Hepatocyte (in vitro differentiated cells): ENCODE measurements around the gene KLHL24. TPM values are rescaled to one million over a fixed set of nuclear protein-coding genes. Genes with fewer than 3 reads are reported as not detected.
A peak's percentile ranks its signal among the peaks of the same experiment; 100 is the strongest.

ENCODE experiments used
- DNase-seq: peaks from one replicate; pipeline ENCODE4 v3.0.0-alpha.2; 2016; ENCODE audit warnings: low spot score
- H2AFZ ChIP-seq: fragments of 200-600 bp; sonication (generic); 2 replicates; pipeline ENCODE4 v1.6.0; 2016; ENCODE audit warnings: antibody characterized with exemption, mild to moderate bottlenecking
- H3K27ac ChIP-seq: fragments of 200-600 bp; sonication (generic); 2 replicates; pipeline ENCODE4 v1.5.1; 2016; ENCODE audit warnings: mild to moderate bottlenecking
- H3K27me3 ChIP-seq: fragments of 200-600 bp; sonication (generic); 2 replicates; pipeline ENCODE4 v1.6.1; 2016
- H3K36me3 ChIP-seq: fragments of 200-600 bp; sonication (generic); replicated peaks from 2 replicates; pipeline ENCODE4 v1.5.1; 2016; ENCODE audit warnings: low read depth; ENCODE audit not compliant: insufficient read depth
- H3K4me1 ChIP-seq: fragments of 200-600 bp; sonication (generic); 2 replicates; pipeline ENCODE4 v1.5.1; 2016; ENCODE audit warnings: mild to moderate bottlenecking, moderate library complexity; ENCODE audit not compliant: insufficient read depth
- H3K4me2 ChIP-seq: fragments of 200-600 bp; sonication (generic); 2 replicates; pipeline ENCODE4 v1.6.0; 2016
- H3K4me3 ChIP-seq: fragments of 200-600 bp; sonication (generic); 2 replicates; pipeline ENCODE4 v1.5.1; 2016; ENCODE audit warnings: mild to moderate bottlenecking
- H3K79me2 ChIP-seq: fragments of 200-600 bp; sonication (generic); 2 replicates; pipeline ENCODE4 v1.6.0; 2017; ENCODE audit warnings: mild to moderate bottlenecking
- H3K9me2 ChIP-seq: fragments of 200-600 bp; sonication (generic); replicated peaks from 2 replicates; pipeline ENCODE4 v1.6.0; 2017; ENCODE audit warnings: mild to moderate bottlenecking; ENCODE audit not compliant: insufficient read depth
- H3K9me3 ChIP-seq: fragments of 200-600 bp; sonication (generic); 2 replicates; pipeline ENCODE4 v1.5.1; 2016; ENCODE audit warnings: low read depth, mild to moderate bottlenecking
- H4K20me1 ChIP-seq: fragments of 200-600 bp; sonication (generic); 2 replicates; pipeline ENCODE4 v1.6.0; 2016; ENCODE audit warnings: mild to moderate bottlenecking; ENCODE audit not compliant: insufficient read depth, poor library complexity, severe bottlenecking
- EZH2 ChIP-seq: fragments of 200-600 bp; sonication (generic); IDR thresholded peaks from 2 replicates; pipeline ENCODE4 v1.6.1; 2016; ENCODE audit warnings: antibody characterized with exemption, mild to moderate bottlenecking, borderline replicate concordance
- EZH2phosphoT487 ChIP-seq: fragments of 200-600 bp; sonication (generic); IDR thresholded peaks from one replicate; pipeline ENCODE4 v1.6.1; 2018; ENCODE audit warnings: antibody characterized with exemption, mild to moderate bottlenecking, low read depth, moderate library complexity; ENCODE audit not compliant: unreplicated experiment, severe bottlenecking
- WGBS: methylation state at CpG from one replicate; pipeline ENCODE4 v1.1.6; 2016; ENCODE audit warnings: low lambda C conversion rate; ENCODE audit errors: missing lambda C conversion rate; 5-methylcytosine and 5-hydroxymethylcytosine counted together
- polyA plus RNA-seq: library from polyadenylated mRNA; unstranded; fragments of >200 nt; fragmentation: Nextera tagmentation; extraction: Ambion mirVana; gene quantifications from 2 replicates; pipeline ENCODE4 v1.2.1, GENCODE V29; 2016
- total RNA-seq: library from RNA; depleted of rRNA; stranded (reverse); fragments of >200 nt; gene quantifications from 2 replicates; pipeline ENCODE4 v1.2.3, GENCODE V29; 2014
- TF ChIP-seq, protein P1 (sequence below): fragments of 200-600 bp; sonication (generic); IDR thresholded peaks from 2 replicates; pipeline ENCODE4 v1.5.1; 2016; ENCODE audit warnings: antibody characterized with exemption, mild to moderate bottlenecking; ENCODE audit not compliant: poor library complexity

The KLHL24 gene
- total and polyA plus RNA-seq, 2 experiments from 2014 or later, result 29.6 to 107 TPM

DNA sequence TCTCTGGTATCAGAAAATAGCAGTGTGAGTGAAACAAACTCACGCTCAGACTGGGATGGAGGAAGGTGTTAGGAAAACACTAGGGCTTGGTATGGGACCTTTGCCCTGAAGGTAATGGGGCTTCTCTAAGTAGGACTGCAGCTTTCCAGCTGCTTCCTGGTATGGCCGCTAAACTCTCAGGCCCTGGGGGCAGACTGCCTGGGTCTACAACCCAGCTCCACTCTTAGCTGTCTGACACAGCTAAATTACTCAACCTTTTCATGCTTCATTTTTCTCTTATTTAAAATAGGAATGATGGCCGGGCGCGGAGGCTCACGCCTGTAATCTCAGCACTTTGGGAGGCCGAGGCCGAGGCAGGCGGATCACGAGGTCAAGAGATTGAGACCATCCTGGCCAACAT, 57.0 kb downstream of the KLHL24 start:
- Histone ChIP-seq H3K27ac (no peak overlapping the region), H3K4me2 (no peak overlapping the region), H3K4me1 (no peaks in the 10 kb centered on the region), H4K20me1 (no peaks in the 10 kb centered on the region), H3K36me3 (no peaks in the 10 kb centered on the region), H3K4me3 (no peak overlapping the region), H3K9me3 (no peaks in the 10 kb centered on the region), H3K27me3 (no peaks in the 10 kb centered on the region), H3K9me2 (no peaks in the 10 kb centered on the region), H3K79me2 (peaks cover 4% of the 10 kb centered on the region), H2AFZ (no peak overlapping the region)
- TF ChIP-seq, protein P1, sequence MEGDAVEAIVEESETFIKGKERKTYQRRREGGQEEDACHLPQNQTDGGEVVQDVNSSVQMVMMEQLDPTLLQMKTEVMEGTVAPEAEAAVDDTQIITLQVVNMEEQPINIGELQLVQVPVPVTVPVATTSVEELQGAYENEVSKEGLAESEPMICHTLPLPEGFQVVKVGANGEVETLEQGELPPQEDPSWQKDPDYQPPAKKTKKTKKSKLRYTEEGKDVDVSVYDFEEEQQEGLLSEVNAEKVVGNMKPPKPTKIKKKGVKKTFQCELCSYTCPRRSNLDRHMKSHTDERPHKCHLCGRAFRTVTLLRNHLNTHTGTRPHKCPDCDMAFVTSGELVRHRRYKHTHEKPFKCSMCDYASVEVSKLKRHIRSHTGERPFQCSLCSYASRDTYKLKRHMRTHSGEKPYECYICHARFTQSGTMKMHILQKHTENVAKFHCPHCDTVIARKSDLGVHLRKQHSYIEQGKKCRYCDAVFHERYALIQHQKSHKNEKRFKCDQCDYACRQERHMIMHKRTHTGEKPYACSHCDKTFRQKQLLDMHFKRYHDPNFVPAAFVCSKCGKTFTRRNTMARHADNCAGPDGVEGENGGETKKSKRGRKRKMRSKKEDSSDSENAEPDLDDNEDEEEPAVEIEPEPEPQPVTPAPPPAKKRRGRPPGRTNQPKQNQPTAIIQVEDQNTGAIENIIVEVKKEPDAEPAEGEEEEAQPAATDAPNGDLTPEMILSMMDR, result no peak
- TF ChIP-seq EZH2phosphoT487, result no peak
- TF ChIP-seq EZH2, result no peak
- peak; percentile 6 for DNase-seq
- 89% methylated on average over 10 of the region's 10 CpGs for WGBS

GRCh38 chr3:183695569-183696364, 60.3 kb downstream of the KLHL24 start:
- H2AFZ ChIP-seq, result no peak overlapping the region
- no peak overlapping the region for H3K27ac ChIP-seq
- H3K79me2 ChIP-seq, result peaks cover 35% of the 10 kb centered on the region
- H3K27me3 ChIP-seq, result no peaks in the 10 kb centered on the region
- no peak overlapping the region for H3K4me2 ChIP-seq
- no peak for DNase-seq
- no peaks in the 10 kb centered on the region for H3K9me3 ChIP-seq
- peaks cover 13% of the 10 kb centered on the region for H4K20me1 ChIP-seq
- H3K9me2 ChIP-seq, result no peaks in the 10 kb centered on the region
- H3K4me3 ChIP-seq, result no peak overlapping the region
- H3K36me3 ChIP-seq, result no peaks in the 10 kb centered on the region
- WGBS, result 92% methylated on average over 7 of the region's 7 CpGs
- TF ChIP-seq EZH2phosphoT487 (no peak), EZH2 (no peak)
- TF ChIP-seq, protein P1, result no peak
- peaks cover 15% of the 10 kb centered on the region for H3K4me1 ChIP-seq

DNA sequence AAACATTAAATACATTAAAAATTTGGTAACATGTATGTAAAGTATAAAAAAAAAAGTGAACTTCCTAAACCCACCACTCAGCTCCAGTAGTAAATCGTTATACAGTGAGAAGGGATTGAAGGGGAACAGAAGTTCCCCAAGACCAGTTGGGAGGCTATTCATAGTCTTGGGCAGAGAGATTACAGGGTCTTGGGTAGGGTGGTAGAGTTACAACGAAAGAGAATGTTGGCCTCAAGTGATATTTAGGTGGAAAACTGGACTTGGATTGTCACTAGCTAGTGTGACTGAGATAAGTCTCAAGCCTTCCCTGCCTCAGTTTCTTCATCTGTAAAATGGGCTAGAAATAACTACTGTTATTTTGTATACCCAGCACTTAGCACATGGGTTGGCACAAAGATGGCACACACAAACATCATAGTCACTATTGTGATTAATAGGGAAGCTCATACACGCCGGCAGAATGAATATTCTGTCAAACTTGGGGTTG, 61.7 kb downstream of the KLHL24 start:
- Histone ChIP-seq H3K27ac (peak overlapping the region; percentile 96), H3K36me3 (no peaks in the 10 kb centered on the region), H3K4me3 (peak overlapping the region; percentile 32), H2AFZ (peak overlapping the region; percentile 95), H3K79me2 (peaks cover 49% of the 10 kb centered on the region), H3K4me2 (peak overlapping the region; percentile 75), H3K9me2 (no peaks in the 10 kb centered on the region), H4K20me1 (peaks cover 21% of the 10 kb centered on the region), H3K27me3 (no peaks in the 10 kb centered on the region), H3K4me1 (peaks cover 21% of the 10 kb centered on the region), H3K9me3 (no peaks in the 10 kb centered on the region)
- no peak for DNase-seq
- 47% methylated on average over 4 of the region's 4 CpGs for WGBS
- TF ChIP-seq, protein P1, result no peak
- TF ChIP-seq EZH2phosphoT487 (no peak), EZH2 (no peak)
